OCI-LY7 (cell line): Measurements from ENCODE around the gene CYP8B1. TPM values are rescaled to one million over a fixed set of nuclear protein-coding genes. Genes with fewer than 3 reads are reported as not detected.
A peak's percentile ranks its signal among the peaks of the same experiment; 100 is the strongest.

Source experiments
- BruUV-seq: library from RNA; stranded (reverse); fragments of 400-500 nt; replicated peaks from 2 replicates; lab custom pipeline; 2021; lab: Mats Ljungman, UMichigan
- CTCF ChIA-PET: fragments of 300-600 bp; sonication (Branson Sonifier 250); formaldehyde crosslinking; loops from one replicate; lab custom pipeline; 2022; ENCODE audit warnings: antibody characterized with exemption; ENCODE audit not compliant: unreplicated experiment; lab: Charles Lee
- POLR2A ChIA-PET: fragments of 300-600 bp; sonication (Branson Sonifier 250); formaldehyde crosslinking; loops from one replicate; lab custom pipeline; 2022; ENCODE audit warnings: antibody characterized with exemption; lab: Charles Lee
- DNase-seq: peaks from one replicate; pipeline ENCODE4 v3.0.0-alpha.2; 2015; ENCODE audit warnings: low spot score
- H2AFZ ChIP-seq: fragments of 200-600 bp; sonication (generic), shearing (Covaris generic); 2 replicates; pipeline ENCODE4 v1.6.1; 2014; ENCODE audit warnings: mild to moderate bottlenecking, antibody characterized with exemption, low read length, moderate library complexity
- H3K27ac ChIP-seq: fragments of 200-600 bp; sonication (generic); 2 replicates; pipeline ENCODE4 v1.5.1; 2014; ENCODE audit warnings: mixed run types, low read depth, mild to moderate bottlenecking, moderate library complexity, low read length, inconsistent platforms; ENCODE audit not compliant: poor library complexity, severe bottlenecking
- H3K36me3 ChIP-seq: fragments of 200-600 bp; sonication (generic); 2 replicates; pipeline ENCODE4 v1.6.1; 2014; ENCODE audit warnings: mild to moderate bottlenecking, antibody characterized with exemption, low read length, moderate library complexity, mixed read lengths; ENCODE audit not compliant: insufficient read depth
- H3K4me1 ChIP-seq: fragments of 200-600 bp; sonication (generic); 2 replicates; pipeline ENCODE4 v1.5.1; 2014; ENCODE audit warnings: mild to moderate bottlenecking, low read length; ENCODE audit not compliant: insufficient read depth, poor library complexity, severe bottlenecking
- H3K4me2 ChIP-seq: fragments of 200-600 bp; sonication (generic); 2 replicates; pipeline ENCODE4 v1.6.1; 2014; ENCODE audit warnings: mild to moderate bottlenecking, low read length
- H3K4me3 ChIP-seq: fragments of 200-600 bp; sonication (generic); 2 replicates; pipeline ENCODE4 v1.5.1; 2014; ENCODE audit warnings: mild to moderate bottlenecking, low read depth, low read length; ENCODE audit not compliant: poor library complexity, severe bottlenecking
- H3K79me2 ChIP-seq: fragments of 200-600 bp; sonication (generic); 2 replicates; pipeline ENCODE4 v1.6.1; 2016; ENCODE audit warnings: low read depth, mild to moderate bottlenecking, low read length, moderate library complexity, mixed read lengths; ENCODE audit not compliant: insufficient read depth
- H3K9me2 ChIP-seq: fragments of 200-600 bp; sonication (generic); 2 replicates; pipeline ENCODE4 v1.6.1; 2016; ENCODE audit warnings: mild to moderate bottlenecking, low read length, mixed read lengths; ENCODE audit not compliant: insufficient read depth
- H3K9me3 ChIP-seq: fragments of 200-600 bp; sonication (generic); 2 replicates; pipeline ENCODE4 v1.6.1; 2014; ENCODE audit warnings: mild to moderate bottlenecking, mixed run types, low read length, mixed read lengths
- H4K20me1 ChIP-seq: fragments of 200-600 bp; sonication (generic); 2 replicates; pipeline ENCODE4 v1.6.1; 2014; ENCODE audit warnings: mild to moderate bottlenecking, antibody characterized with exemption, low read length, moderate library complexity, mixed read lengths; ENCODE audit not compliant: insufficient read depth
- EZH2phosphoT487 ChIP-seq: fragments of 200-600 bp; sonication (generic); IDR thresholded peaks from 2 replicates; pipeline ENCODE4 v1.6.1; 2018; ENCODE audit warnings: low read depth, borderline replicate concordance, mild to moderate bottlenecking, mixed run types, antibody characterized with exemption, low read length, moderate library complexity, mixed read lengths
- intact Hi-C: fragments of 100-400 bp; cut with micrococcal nuclease; formaldehyde crosslinking; loops from one replicate; pipeline ENCODE4 v1.10.0; 2022; ENCODE audit not compliant: unreplicated experiment
- total RNA-seq, 2 experiments: library from RNA; depleted of rRNA in 1 of 2; stranded (reverse); fragments of >200 nt in 1 of 2; shearing (Covaris generic) in 1 of 2; gene quantifications; 2 replicates each; pipeline ENCODE4 v1.2.3, GENCODE V29; 2014 to 2022
- TF ChIP-seq, protein P1 (sequence below): fragments of 200-600 bp; sonication (generic); conservative IDR thresholded peaks from 2 replicates; pipeline ENCODE4 v1.5.1; 2014; ENCODE audit warnings: mild to moderate bottlenecking, antibody characterized with exemption, low read length, moderate library complexity, mixed read lengths

Gene CYP8B1
- total RNA-seq, 2 experiments from 2014 or later, result not detected

DNA sequence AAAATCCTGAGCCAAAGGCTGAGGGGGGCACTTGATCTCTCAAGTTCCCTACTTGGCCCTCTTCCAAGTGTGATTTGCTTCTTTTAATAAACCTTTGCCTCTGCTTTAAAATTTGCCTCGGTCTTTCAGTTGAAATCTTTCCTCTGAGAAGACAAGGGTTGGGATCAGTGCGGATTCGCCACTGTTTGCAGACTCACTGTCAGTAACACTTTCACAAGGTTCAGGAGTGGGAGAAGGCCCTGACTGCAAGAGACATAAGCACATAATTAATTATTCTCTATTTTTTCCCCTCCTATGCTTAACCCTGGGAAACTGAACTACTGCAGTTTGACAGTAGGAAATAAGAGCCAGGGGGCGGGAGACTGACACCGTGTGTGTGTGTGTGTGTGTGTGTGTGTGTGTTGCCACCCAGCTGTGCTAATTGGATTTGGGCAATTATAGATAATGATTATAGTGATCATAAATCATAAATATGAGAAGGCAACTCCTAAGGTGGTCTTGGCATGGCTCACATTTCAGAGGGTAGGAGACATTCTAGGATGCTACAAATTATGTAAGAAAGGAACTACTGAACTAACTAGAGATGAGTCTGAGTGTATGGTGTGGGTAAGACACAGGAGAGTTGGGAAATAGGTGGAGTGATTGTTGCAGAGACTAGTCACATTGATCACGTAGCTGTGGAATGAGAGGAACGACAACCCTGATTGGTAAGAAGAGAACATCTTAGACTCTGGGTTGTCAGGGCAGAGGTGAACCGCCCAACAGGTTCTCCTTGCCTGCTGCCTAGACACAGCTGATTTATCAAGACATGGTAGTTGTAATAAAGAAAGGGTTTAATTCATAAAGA is 24.8 kb upstream of the CYP8B1 start:
- no peak for TF ChIP-seq EZH2phosphoT487
- TF ChIP-seq, protein P1, sequence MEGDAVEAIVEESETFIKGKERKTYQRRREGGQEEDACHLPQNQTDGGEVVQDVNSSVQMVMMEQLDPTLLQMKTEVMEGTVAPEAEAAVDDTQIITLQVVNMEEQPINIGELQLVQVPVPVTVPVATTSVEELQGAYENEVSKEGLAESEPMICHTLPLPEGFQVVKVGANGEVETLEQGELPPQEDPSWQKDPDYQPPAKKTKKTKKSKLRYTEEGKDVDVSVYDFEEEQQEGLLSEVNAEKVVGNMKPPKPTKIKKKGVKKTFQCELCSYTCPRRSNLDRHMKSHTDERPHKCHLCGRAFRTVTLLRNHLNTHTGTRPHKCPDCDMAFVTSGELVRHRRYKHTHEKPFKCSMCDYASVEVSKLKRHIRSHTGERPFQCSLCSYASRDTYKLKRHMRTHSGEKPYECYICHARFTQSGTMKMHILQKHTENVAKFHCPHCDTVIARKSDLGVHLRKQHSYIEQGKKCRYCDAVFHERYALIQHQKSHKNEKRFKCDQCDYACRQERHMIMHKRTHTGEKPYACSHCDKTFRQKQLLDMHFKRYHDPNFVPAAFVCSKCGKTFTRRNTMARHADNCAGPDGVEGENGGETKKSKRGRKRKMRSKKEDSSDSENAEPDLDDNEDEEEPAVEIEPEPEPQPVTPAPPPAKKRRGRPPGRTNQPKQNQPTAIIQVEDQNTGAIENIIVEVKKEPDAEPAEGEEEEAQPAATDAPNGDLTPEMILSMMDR, result no peak
- no peaks in the 10 kb centered on the region for H3K9me3 ChIP-seq
- no TSS peak for BruUV-seq
- DNase-seq, result no peak
- H4K20me1 ChIP-seq, result no peaks in the 10 kb centered on the region
- H3K9me2 ChIP-seq, result no peaks in the 10 kb centered on the region
- H3K36me3 ChIP-seq, result no peaks in the 10 kb centered on the region
- intact Hi-C loops, result no loop called here
- H3K4me2 ChIP-seq, result no peak overlapping the region
- H3K4me3 ChIP-seq, result no peak overlapping the region
- no peaks in the 10 kb centered on the region for H3K4me1 ChIP-seq
- ChIA-PET CTCF (no interaction called here), POLR2A (no interaction called here)
- H2AFZ ChIP-seq, result no peak overlapping the region
- no peaks in the 10 kb centered on the region for H3K79me2 ChIP-seq
- H3K27ac ChIP-seq, result no peak overlapping the region

DNA sequence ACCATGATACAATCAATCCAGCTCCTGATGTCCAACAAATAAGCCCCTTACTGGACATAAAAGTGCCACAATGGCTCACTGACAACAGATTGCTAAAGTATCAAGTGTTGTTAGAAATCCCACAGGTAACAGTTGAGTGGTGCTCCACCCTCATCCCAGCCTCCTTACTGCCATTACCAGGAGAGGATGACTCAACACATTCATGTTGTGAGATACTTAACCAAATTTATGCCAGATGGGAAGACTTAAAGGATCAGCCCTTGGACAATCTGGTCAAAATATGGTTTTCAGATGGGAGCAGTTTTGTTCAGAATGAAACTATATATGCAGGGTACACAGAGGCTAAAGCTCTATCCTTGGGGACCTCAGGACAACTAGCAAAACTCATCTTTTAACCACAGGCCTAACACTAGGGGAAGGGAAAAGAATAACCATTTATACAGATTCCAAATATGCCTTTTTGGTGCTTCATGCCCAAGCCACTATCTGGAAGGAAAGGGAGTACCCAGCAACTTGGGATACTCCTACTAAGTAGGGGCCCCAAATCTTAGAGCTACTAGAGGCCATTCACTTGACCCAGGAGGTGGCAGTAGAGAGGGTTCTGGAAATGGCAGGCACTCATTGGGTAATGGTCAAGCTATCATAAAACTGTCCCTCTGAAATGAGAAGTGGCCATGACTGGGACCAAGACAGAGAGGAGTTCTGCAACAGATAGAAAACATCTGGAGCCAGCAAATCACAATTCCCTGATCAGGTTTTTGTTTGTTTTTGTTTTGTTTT is 23.4 kb upstream of the CYP8B1 start:
- intact Hi-C loops, result no loop called here
- no peak overlapping the region for H3K4me2 ChIP-seq
- no TSS peak for BruUV-seq
- no peaks in the 10 kb centered on the region for H3K36me3 ChIP-seq
- no peak overlapping the region for H3K27ac ChIP-seq
- H3K4me3 ChIP-seq, result no peak overlapping the region
- no peaks in the 10 kb centered on the region for H3K79me2 ChIP-seq
- H4K20me1 ChIP-seq, result no peaks in the 10 kb centered on the region
- no peak overlapping the region for H2AFZ ChIP-seq
- POLR2A ChIA-PET, result interaction anchor here (0.7 to 1.4 kb wide), 3 partner anchors 19 to 48 kb away, joined by 3 to 4 read pairs (median 3); no protein-coding TSS in a partner anchor
- H3K9me3 ChIP-seq, result no peaks in the 10 kb centered on the region
- H3K9me2 ChIP-seq, result no peaks in the 10 kb centered on the region
- no peak for DNase-seq
- CTCF ChIA-PET, result no interaction called here
- no peaks in the 10 kb centered on the region for H3K4me1 ChIP-seq
- TF ChIP-seq EZH2phosphoT487, result no peak
- TF ChIP-seq, protein P1, result peak; percentile 34; the same call in 1 of the 2 replicates
